GM21723 (cell line): ENCODE results near the gene NME4.

Source experiments
- ATAC-seq: cut with Tn5 transposase; IDR thresholded peaks from one replicate; pipeline ENCODE4 v1.9.1; 2021; ENCODE audit warnings: mild to moderate bottlenecking, moderate library complexity; ENCODE audit not compliant: unreplicated experiment

Gene NME4

GRCh38 chr16:363110-363765, 33.8 kb upstream of the NME4 start:
- ATAC-seq = no peak

- ATAC-seq = no peak
Observed at GRCh38 chr16:363766-364490, 33.1 kb upstream of the NME4 start.

DNA sequence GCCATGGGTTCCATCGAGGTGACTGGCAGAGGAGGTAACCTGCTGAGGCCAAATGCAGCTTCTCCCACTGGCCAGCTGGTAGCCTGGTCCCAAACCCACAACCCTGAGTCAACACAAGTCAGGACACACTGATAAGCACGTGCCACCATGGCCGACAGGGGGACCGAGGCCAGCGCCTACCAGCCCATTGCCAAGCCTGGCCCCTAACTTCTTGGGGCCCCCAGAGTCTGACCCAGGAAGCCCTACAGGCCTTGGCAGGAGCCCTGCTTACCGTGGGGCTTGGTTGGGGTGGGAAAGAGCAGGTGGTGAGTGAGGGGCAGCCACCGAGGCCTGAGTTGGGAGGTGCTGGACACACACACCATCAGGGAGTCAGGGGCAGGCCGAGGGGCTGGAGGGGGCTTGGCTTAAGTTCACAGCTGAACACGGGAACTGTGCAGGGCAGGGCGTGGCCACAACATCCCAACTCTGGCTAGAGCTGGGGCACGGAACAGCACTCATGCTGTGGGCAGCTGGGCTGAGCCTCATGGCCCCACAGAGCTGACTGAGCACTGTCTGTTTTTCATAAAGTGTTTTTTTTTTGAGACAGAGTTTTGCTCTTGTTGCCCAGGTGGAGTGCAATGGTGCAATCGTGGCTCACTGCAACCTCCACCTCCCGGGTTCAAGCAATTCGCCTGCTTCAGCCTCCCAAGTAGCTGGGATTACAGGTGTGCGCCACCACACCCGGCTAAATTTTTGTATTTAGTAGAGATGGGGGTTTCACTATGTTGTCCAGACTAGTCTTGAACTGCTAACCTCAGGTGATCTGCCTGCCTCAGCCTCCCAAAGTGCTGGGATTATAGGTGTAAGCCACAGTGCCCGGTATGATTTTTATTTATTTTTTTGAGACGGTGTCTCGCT, 32.2 kb upstream of the NME4 start:
- no peak for ATAC-seq

- no peak for ATAC-seq
Observed at GRCh38 chr16:366476-366875, 30.5 kb upstream of the NME4 start.

DNA sequence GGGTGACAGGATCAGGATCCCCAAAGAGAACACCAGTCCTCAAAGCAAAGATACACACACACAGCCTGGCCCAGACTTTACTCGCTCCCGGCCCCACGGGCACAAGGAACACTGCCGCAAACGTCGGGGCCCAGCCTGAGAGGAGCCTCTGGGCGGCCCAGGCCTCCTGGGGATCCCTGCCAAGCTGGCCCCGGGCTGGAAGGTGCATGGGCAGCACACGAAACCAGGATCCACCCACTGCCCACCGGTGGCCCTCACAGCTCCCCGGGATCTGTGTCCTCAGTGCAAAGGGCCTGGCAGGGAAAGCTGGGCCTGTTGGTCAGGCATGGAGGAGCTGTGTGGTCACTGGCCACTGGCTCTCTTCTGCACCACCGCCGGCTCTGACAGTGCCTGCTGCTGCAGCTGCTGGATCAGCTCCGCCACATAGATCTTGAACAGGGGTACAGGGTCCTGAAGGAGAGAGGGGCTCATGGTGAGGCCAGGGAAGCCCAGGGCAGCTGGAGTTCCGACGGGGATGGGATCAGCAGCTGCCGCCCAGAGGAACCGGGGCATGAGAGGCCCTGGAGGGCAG, 29.6 kb upstream of the NME4 start:
- no peak for ATAC-seq

DNA sequence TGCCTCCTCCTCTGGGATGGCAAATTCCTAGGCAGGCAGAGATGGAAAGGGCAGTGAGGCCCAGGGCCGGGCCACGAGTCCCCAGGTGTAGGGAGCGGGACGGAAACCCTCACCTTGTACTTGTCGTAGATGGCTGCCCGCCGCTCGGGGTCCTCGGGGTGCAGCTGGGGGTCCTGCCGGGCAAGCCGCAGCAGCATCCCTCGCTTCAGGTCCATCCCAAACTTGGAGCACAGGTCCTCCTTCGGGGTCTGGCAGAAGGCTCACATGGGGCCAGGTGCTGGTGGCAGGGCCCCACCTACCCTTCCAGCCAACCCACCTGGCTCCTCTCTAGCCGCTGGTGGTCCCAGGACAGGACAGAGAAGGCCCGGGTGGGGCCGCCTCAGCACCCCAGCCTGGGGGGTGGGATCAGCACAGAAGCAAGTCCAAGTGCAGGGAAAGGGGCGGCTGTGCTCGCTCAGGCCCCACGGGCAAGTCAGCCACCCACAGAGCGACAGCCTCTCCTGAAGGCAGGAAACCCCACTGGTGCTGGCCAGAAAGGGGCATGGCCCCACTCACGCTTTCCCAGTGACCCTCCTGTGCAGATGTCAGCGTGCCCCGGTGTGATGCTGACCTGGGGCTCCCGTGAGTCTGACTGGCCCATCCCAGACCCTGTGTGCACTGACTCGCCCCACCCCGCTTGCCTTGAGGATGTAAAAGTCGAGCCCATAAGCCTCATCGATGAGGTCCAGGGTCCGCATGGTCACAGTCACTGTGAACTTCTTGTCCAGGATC, 28.4 kb upstream of the NME4 start:
- no peak for ATAC-seq

- no peak for ATAC-seq
Observed at GRCh38 chr16:369275-369865, 27.6 kb upstream of the NME4 start.

GRCh38 chr16:369866-370436, 27.0 kb upstream of the NME4 start:
- no peak for ATAC-seq

GRCh38 chr16:370443-370842, 26.6 kb upstream of the NME4 start, which contains the start of gene MRPL28:
Gene MRPL28, minus strand, starts transcription at chr16:370538. Its CDS starts 320 bp downstream, at chr16:370218.
- ATAC-seq = peak; percentile 79

GRCh38 chr16:370979-371514, 26.0 kb upstream of the NME4 start:
- ATAC-seq = no peak

- no peak for ATAC-seq
Observed at GRCh38 chr16:371515-372301, 25.3 kb upstream of the NME4 start.

- ATAC-seq = no peak
Observed at GRCh38 chr16:372302-372983, 24.6 kb upstream of the NME4 start.

- no peak for ATAC-seq
Observed at GRCh38 chr16:373020-373598, 23.9 kb upstream of the NME4 start.

- ATAC-seq = no peak
Observed at GRCh38 chr16:373848-374615, 23.0 kb upstream of the NME4 start.

DNA sequence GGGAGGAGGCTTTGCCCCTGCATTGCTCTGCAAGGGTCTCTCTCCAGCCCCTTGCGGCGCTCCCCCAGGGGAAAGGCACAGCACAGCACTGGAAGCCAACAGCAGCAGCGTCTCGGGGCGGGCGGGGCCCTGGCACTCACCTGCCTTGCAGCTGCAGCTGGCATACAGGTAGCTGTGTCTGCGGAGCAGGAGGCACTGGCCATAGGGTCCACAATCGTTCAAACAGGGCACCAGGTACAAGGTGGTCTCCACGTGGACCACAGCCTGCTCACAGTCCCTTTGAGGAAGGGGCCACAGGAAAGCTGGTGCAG, 22.4 kb upstream of the NME4 start:
- ATAC-seq = no peak

- no peak for ATAC-seq
Observed at GRCh38 chr16:375212-375611, 21.8 kb upstream of the NME4 start.
